Mucosa of rectum (tissue), 2 donors: ENCODE results near the gene NFIC.

Experiments used
- H3K27ac ChIP-seq, 2 donors: one replicate each; pipeline ENCODE4 v1.7.0; 2013; ENCODE audit warnings: inconsistent platforms in 2 of 2, low read depth in 2 of 2, low read length in 2 of 2
- H3K27me3 ChIP-seq, 2 donors: one replicate each; pipeline ENCODE4 v1.7.0; 2013; ENCODE audit warnings: low read length in 2 of 2; ENCODE audit not compliant: control insufficient read depth in 2 of 2, insufficient read depth in 2 of 2
- H3K36me3 ChIP-seq, 2 donors: one replicate each; pipeline ENCODE4 v1.7.0; 2013; ENCODE audit warnings: low read length in 2 of 2; ENCODE audit not compliant: control insufficient read depth in 2 of 2, insufficient read depth in 2 of 2
- H3K4me1 ChIP-seq, 2 donors: one replicate each; pipeline ENCODE4 v1.7.0; 2013; ENCODE audit warnings: low read length in 2 of 2, mild to moderate bottlenecking in 1 of 2; ENCODE audit not compliant: control insufficient read depth in 2 of 2, insufficient read depth in 2 of 2
- H3K4me3 ChIP-seq, 2 donors: one replicate each; pipeline ENCODE4 v1.7.0; 2013; ENCODE audit warnings: low read length in 2 of 2
- H3K9ac ChIP-seq, 2 donors: one replicate each; pipeline ENCODE4 v1.7.0; 2013; ENCODE audit warnings: low read length in 2 of 2, low read depth in 1 of 2, mild to moderate bottlenecking in 1 of 2
- H3K9me3 ChIP-seq, 2 donors: one replicate each; pipeline ENCODE4 v1.7.0; 2013; ENCODE audit warnings: low read length in 2 of 2; ENCODE audit not compliant: control insufficient read depth in 2 of 2
- donor health status: healthy.
- donor health status: Normal muscosa, but diverticular disease.

Gene NFIC

GRCh38 chr19:3365836-3366752 lies at the start of gene NFIC:
TSS of gene NFIC (plus strand) at chr19:3366583. CDS start at chr19:3366637, 54 bp downstream.
- Histone ChIP-seq H3K27ac (peak within 1 kb of the TSS; percentile 85 to 87), H3K9me3 (no peaks in the 10 kb centered on the region), H3K36me3 (no peaks in the 10 kb centered on the region), H3K27me3 (no peaks in the 10 kb centered on the region), H3K4me1 (peaks cover 19 to 23% of the 10 kb centered on the region in 2 donors), H3K4me3 (peak within 1 kb of the TSS; percentile 70 to 71), H3K9ac (peak within 1 kb of the TSS; percentile 60 to 84)

GRCh38 chr19:3316659-3317207 lies 49.6 kb upstream of the NFIC start:
- no peaks in the 10 kb centered on the region for H3K9me3 ChIP-seq
- H3K4me3 ChIP-seq: no peak overlapping the region
- no peak overlapping the region for H3K9ac ChIP-seq
- no peaks in the 10 kb centered on the region for H3K4me1 ChIP-seq
- no peaks in the 10 kb centered on the region for H3K36me3 ChIP-seq
- H3K27me3 ChIP-seq: peaks cover 4 to 13% of the 10 kb centered on the region in 2 donors
- H3K27ac ChIP-seq: no peak overlapping the region

- Histone ChIP-seq H3K36me3 (no peaks in the 10 kb centered on the region), H3K27me3 (peaks cover 4 to 8% of the 10 kb centered on the region in 2 donors), H3K9ac (no peak overlapping the region), H3K27ac (no peak overlapping the region), H3K4me3 (no peak overlapping the region), H3K4me1 (no peaks in the 10 kb centered on the region), H3K9me3 (no peaks in the 10 kb centered on the region)
Observed at GRCh38 chr19:3319643-3320353, 46.6 kb upstream of the NFIC start.

- no peaks in the 10 kb centered on the region for H3K9me3 ChIP-seq
- peaks cover 4 to 8% of the 10 kb centered on the region in 2 donors for H3K27me3 ChIP-seq
- H3K27ac ChIP-seq: no peak overlapping the region
- H3K4me3 ChIP-seq: no peak overlapping the region
- H3K4me1 ChIP-seq: no peaks in the 10 kb centered on the region
- H3K36me3 ChIP-seq: no peaks in the 10 kb centered on the region
- no peak overlapping the region for H3K9ac ChIP-seq
Observed at GRCh38 chr19:3320354-3320670, 46.1 kb upstream of the NFIC start.

GRCh38 chr19:3320853-3321252 lies 45.5 kb upstream of the NFIC start:
- H3K4me1 ChIP-seq: no peaks in the 10 kb centered on the region
- H3K27me3 ChIP-seq: peaks cover 4 to 8% of the 10 kb centered on the region in 2 donors
- no peak overlapping the region for H3K4me3 ChIP-seq
- H3K36me3 ChIP-seq: no peaks in the 10 kb centered on the region
- H3K9ac ChIP-seq: no peak overlapping the region
- no peaks in the 10 kb centered on the region for H3K9me3 ChIP-seq
- no peak overlapping the region for H3K27ac ChIP-seq

GRCh38 chr19:3321696-3322095 lies 44.7 kb upstream of the NFIC start:
- H3K9me3 ChIP-seq: no peaks in the 10 kb centered on the region
- no peak overlapping the region for H3K4me3 ChIP-seq
- no peak overlapping the region for H3K9ac ChIP-seq
- H3K4me1 ChIP-seq: no peaks in the 10 kb centered on the region
- H3K27ac ChIP-seq: no peak overlapping the region
- peaks cover 4 to 8% of the 10 kb centered on the region in 2 donors for H3K27me3 ChIP-seq
- H3K36me3 ChIP-seq: no peaks in the 10 kb centered on the region

GRCh38 chr19:3322199-3322978 lies 44.0 kb upstream of the NFIC start:
- H3K4me1 ChIP-seq: no peaks in the 10 kb centered on the region
- H3K4me3 ChIP-seq: no peak overlapping the region
- peaks cover 4% of the 10 kb centered on the region in 2 donors for H3K27me3 ChIP-seq
- H3K36me3 ChIP-seq: no peaks in the 10 kb centered on the region
- no peak overlapping the region for H3K9ac ChIP-seq
- no peak overlapping the region for H3K27ac ChIP-seq
- H3K9me3 ChIP-seq: no peaks in the 10 kb centered on the region

- Histone ChIP-seq H3K4me1 (no peaks in the 10 kb centered on the region), H3K9ac (no peak overlapping the region), H3K9me3 (no peaks in the 10 kb centered on the region), H3K27ac (no peak overlapping the region), H3K27me3 (peaks cover 4% of the 10 kb centered on the region in 2 donors), H3K4me3 (no peak overlapping the region), H3K36me3 (no peaks in the 10 kb centered on the region)
Observed at GRCh38 chr19:3323026-3323425, 43.4 kb upstream of the NFIC start.

- H3K9me3 ChIP-seq: no peaks in the 10 kb centered on the region
- no peaks in the 10 kb centered on the region for H3K36me3 ChIP-seq
- H3K27me3 ChIP-seq: peaks cover 4% of the 10 kb centered on the region in 2 donors
- H3K27ac ChIP-seq: no peak overlapping the region
- no peaks in the 10 kb centered on the region for H3K4me1 ChIP-seq
- H3K4me3 ChIP-seq: no peak overlapping the region
- no peak overlapping the region for H3K9ac ChIP-seq
Observed at GRCh38 chr19:3323658-3324057, 42.7 kb upstream of the NFIC start.
